K562 (cell line): ENCODE results near the gene P4HB. TPM values are rescaled to one million over a fixed set of nuclear protein-coding genes. Genes with fewer than 3 reads are reported as not detected.

Experiments used
- CBX3 ChIP-seq, 2 experiments: IDR thresholded peaks; 1 replicate in 1 of 2; 2 replicates in 1 of 2; pipeline ENCODE4 v1.6.1; 2012; ENCODE audit warnings: inconsistent platforms in 2 of 2, low read length in 2 of 2, borderline replicate concordance in 1 of 2, control low read depth in 1 of 2
- FOXP4 ChIP-seq: sonication (generic); formaldehyde crosslinking; IDR thresholded peaks from 2 replicates; pipeline ENCODE4 v1.8.0; 2022; ENCODE audit warnings: mild to moderate bottlenecking, missing genetic modification reagents, borderline replicate concordance
- GTF2E2 ChIP-seq: fragments of 200-800 bp; sonication (Bioruptor generic); IDR thresholded peaks from 2 replicates; pipeline ENCODE4 v1.6.1; 2016; ENCODE audit warnings: missing genetic modification characterization, missing compliant biosample characterization
- NCOA6 ChIP-seq: fragments of 450-650 bp; IDR thresholded peaks from 2 replicates; pipeline ENCODE4 v1.6.1; 2017; ENCODE audit warnings: mild to moderate bottlenecking
- NR2C2 ChIP-seq, 2 experiments: fragments of 200-800 bp in 1 of 2; sonication (Bioruptor generic) in 1 of 2; sonication (generic) in 1 of 2; formaldehyde crosslinking in 1 of 2; IDR thresholded peaks; 2 replicates each; pipeline versions ENCODE4 v1.6.1 to v1.8.0; 2016 to 2022; ENCODE audit warnings: mild to moderate bottlenecking in 1 of 2, missing compliant biosample characterization in 1 of 2, missing genetic modification characterization in 1 of 2, missing genetic modification reagents in 1 of 2
- NR4A1 ChIP-seq, 2 experiments: fragments of 250-450 bp in 1 of 2; fragments of 450-650 bp in 1 of 2; sonication (Bioruptor Pico) in 1 of 2; IDR thresholded peaks; 2 replicates each; pipeline versions ENCODE4 v1.4.0 to v1.6.1; 2016 to 2020; ENCODE audit warnings: mild to moderate bottlenecking in 2 of 2, missing compliant biosample characterization in 1 of 2, missing genetic modification characterization in 1 of 2, moderate library complexity in 1 of 2
- PHTF2 ChIP-seq: fragments of 250-450 bp; sonication (Bioruptor Pico); IDR thresholded peaks from 2 replicates; pipeline ENCODE4 v1.5.0; 2021; ENCODE audit warnings: mild to moderate bottlenecking
- POLR2G ChIP-seq: fragments of 200-400 bp; formaldehyde crosslinking; IDR thresholded peaks from 2 replicates; pipeline ENCODE4 v1.6.1; 2017; ENCODE audit warnings: low read depth, mild to moderate bottlenecking, antibody characterized with exemption, low read length, moderate library complexity
- TRIM25 ChIP-seq: fragments of 450-650 bp; IDR thresholded peaks from 2 replicates; pipeline ENCODE4 v1.7.0; 2016; ENCODE audit warnings: borderline replicate concordance
- ZFP36 ChIP-seq: fragments of 150-350 bp; IDR thresholded peaks from 2 replicates; pipeline ENCODE4 v1.6.1; 2018; ENCODE audit warnings: low read length, low read depth; ENCODE audit not compliant: partially characterized antibody
- ZNF253 ChIP-seq: fragments of 250-450 bp; sonication (Bioruptor Pico); conservative IDR thresholded peaks from 2 replicates; pipeline ENCODE4 v1.6.1; 2021; ENCODE audit warnings: mild to moderate bottlenecking
- polyA plus RNA-seq, 8 experiments: library from polyadenylated mRNA; depleted of rRNA in 4 of 8; stranded (reverse) in 5 of 8; unstranded in 3 of 8; fragments of >200 nt; fragmentation: Nextera tagmentation in 2 of 8; fragmentation: Illumina TruSeq in 1 of 8; extraction: Ambion mirVana in 2 of 8; extraction: Trizol in 1 of 8; gene quantifications; 2 replicates each; pipeline versions ENCODE4 v1.2.1 to v1.2.3, GENCODE V29; 2011 to 2014; ENCODE audit warnings: inconsistent platforms in 1 of 8, missing spikeins in 1 of 8
- total RNA-seq, 7 experiments: library from RNA; depleted of rRNA in 6 of 7; stranded (reverse); fragments of >200 nt in 6 of 7; fragmentation: Illumina TruSeq in 2 of 7; extraction: Trizol in 2 of 7; gene quantifications; 2 replicates each; pipeline versions ENCODE4 v1.2.1 to v1.2.3, GENCODE V29; 2011 to 2021; ENCODE audit warnings: low replicate concordance in 1 of 7

P4HB gene
- total and polyA plus RNA-seq, 9 of the 15 experiments (the other 6 are each of a cell fraction or from before 2014, with no cell fraction given), result 4.4 to 645 (median 325) TPM

- TF ChIP-seq NR4A1 (CRISPR knock-in tag; IDR thresholded peaks at IDR 0.05) (no peak), NR4A1 (tag; IDR thresholded peaks at IDR 0.05) (no peak), FOXP4 (no peak), POLR2G (peak; percentile 61), PHTF2 (CRISPR knock-in tag) (no peak), NR2C2 (CRISPR knock-in tag; IDR thresholded peaks at IDR 0.05) (no peak), NR2C2 (tag; IDR thresholded peaks at IDR 0.05) (no peak), NCOA6 (no peak), ZFP36 (no peak), GTF2E2 (tag) (no peak), TRIM25 (no peak), CBX3 (IDR thresholded peaks at IDR 0.05; ENCODE audit: borderline replicate concordance in 1 of 2, low read length in 2 of 2) (no peak), ZNF253 (CRISPR knock-in tag) (no peak)
These were observed 14.2 kb downstream of the P4HB start (continued) for GRCh38 chr17:81845881-81846742.
